Colonic mucosa (tissue), 4 donors: ENCODE measurements around the gene COPG1. TPM values are rescaled to one million over a fixed set of nuclear protein-coding genes. Genes with fewer than 3 reads are reported as not detected.

Source experiments
- DNase-seq: peaks from one replicate; pipeline ENCODE4 v3.0.0-alpha.2; 2020
- H3K27ac ChIP-seq: fragments of 200-600 bp; one replicate; pipeline ENCODE4 v1.8.0; 2021
- H3K27me3 ChIP-seq: fragments of 200-600 bp; one replicate; pipeline ENCODE4 v1.8.0; 2021
- H3K36me3 ChIP-seq: fragments of 200-600 bp; one replicate; pipeline ENCODE4 v1.8.0; 2021
- H3K4me1 ChIP-seq: fragments of 200-600 bp; one replicate; pipeline ENCODE4 v1.8.0; 2021; ENCODE audit warnings: mild to moderate bottlenecking
- H3K4me3 ChIP-seq: fragments of 200-600 bp; one replicate; pipeline ENCODE4 v1.8.0; 2021
- H3K9ac ChIP-seq, 2 donors: one replicate each; pipeline ENCODE4 v1.7.0; 2013; ENCODE audit warnings: control low read depth in 2 of 2, low read depth in 2 of 2, low read length in 2 of 2
- H3K9me3 ChIP-seq: fragments of 200-600 bp; one replicate; pipeline ENCODE4 v1.8.0; 2021
- intact Hi-C: fragments of 100-400 bp; cut with DNase I; formaldehyde crosslinking; loops from one replicate; pipeline ENCODE4 v1.14.1; 2022
- total RNA-seq, 2 donors: library from RNA; stranded (reverse); fragmentation: NEBNext Ultra II Directional in 1 of 2; extraction: Animal tissue kit (Norgen Biotek cat#: 25700) in 1 of 2; gene quantifications; one replicate each; pipeline ENCODE4 v1.2.1, GENCODE V29; 2021
- TF ChIP-seq, protein P1 (sequence below): fragments of 200-600 bp; IDR thresholded peaks from one replicate; pipeline ENCODE4 v1.8.0; 2022; ENCODE audit warnings: antibody characterized with exemption, mild to moderate bottlenecking
- donor health status: healthy.
- donor health status: DM: no; HTN: no; CAD: no.
- donor health status: DM: no; HTN: no; CAD: no.

Gene COPG1
- total RNA-seq, 2 donors from 2014 or later: 285 to 288 TPM

- intact Hi-C loops: no loop called here
- no peak for DNase-seq
- Histone ChIP-seq H3K27me3 (no peaks in the 10 kb centered on the region), H3K4me1 (no peaks in the 10 kb centered on the region), H3K36me3 (no peaks in the 10 kb centered on the region), H3K4me3 (no peak overlapping the region), H3K9ac (no peak overlapping the region), H3K27ac (no peak overlapping the region), H3K9me3 (no peaks in the 10 kb centered on the region)
- TF ChIP-seq, protein P1, sequence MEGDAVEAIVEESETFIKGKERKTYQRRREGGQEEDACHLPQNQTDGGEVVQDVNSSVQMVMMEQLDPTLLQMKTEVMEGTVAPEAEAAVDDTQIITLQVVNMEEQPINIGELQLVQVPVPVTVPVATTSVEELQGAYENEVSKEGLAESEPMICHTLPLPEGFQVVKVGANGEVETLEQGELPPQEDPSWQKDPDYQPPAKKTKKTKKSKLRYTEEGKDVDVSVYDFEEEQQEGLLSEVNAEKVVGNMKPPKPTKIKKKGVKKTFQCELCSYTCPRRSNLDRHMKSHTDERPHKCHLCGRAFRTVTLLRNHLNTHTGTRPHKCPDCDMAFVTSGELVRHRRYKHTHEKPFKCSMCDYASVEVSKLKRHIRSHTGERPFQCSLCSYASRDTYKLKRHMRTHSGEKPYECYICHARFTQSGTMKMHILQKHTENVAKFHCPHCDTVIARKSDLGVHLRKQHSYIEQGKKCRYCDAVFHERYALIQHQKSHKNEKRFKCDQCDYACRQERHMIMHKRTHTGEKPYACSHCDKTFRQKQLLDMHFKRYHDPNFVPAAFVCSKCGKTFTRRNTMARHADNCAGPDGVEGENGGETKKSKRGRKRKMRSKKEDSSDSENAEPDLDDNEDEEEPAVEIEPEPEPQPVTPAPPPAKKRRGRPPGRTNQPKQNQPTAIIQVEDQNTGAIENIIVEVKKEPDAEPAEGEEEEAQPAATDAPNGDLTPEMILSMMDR: no peak
These were observed 59.2 kb downstream of the COPG1 start for GRCh38 chr3:129308636-129309035.

GRCh38 chr3:129310111-129311011 is 61.0 kb downstream of the COPG1 start:
- H3K36me3 ChIP-seq: no peaks in the 10 kb centered on the region
- H3K27ac ChIP-seq: no peak overlapping the region
- TF ChIP-seq, protein P1: no peak
- no peak for DNase-seq
- H3K27me3 ChIP-seq: no peaks in the 10 kb centered on the region
- H3K4me1 ChIP-seq: no peaks in the 10 kb centered on the region
- H3K4me3 ChIP-seq: no peak overlapping the region
- no peaks in the 10 kb centered on the region for H3K9me3 ChIP-seq
- H3K9ac ChIP-seq: no peak overlapping the region
- intact Hi-C loops: no loop called here

DNA sequence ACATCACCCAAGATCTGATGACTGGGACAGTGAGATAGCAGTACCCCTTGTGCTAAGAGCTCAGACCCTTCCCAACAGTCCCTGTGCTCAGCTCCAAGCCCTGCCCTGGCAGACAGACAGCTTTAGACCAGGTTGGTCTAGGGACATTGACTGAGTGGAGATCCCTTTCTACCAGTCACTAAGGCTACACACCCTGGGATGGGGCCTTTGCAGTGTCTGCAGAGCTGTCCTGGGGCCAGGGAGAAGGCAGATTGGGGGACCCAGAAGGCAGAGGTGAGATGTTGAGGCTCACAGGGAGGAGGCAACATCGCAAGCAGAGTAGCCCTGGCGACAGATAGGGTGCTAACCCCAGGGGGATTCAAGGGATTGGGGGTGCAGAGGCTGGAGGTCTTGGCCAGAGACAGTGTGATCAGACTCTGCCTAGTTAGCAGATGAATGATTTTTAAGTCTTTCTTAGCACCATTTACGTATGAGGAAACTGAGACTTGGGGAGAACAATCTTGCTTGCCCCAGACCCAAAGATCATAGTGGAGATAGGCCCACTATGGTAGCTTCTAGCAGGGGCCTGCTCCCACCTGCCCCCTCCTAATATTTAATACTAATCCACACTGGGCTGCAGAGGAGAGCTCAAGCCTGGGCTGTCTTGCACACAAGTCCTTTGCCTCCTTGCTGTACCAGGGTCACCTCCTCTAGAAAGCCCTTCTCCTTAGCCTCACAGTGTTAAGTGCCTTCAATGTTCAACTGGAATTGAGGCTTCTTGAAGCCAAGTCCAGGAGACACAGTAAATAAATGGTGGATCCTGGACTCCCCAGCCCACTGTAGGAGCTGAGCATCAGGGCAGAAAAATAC is 61.9 kb downstream of the COPG1 start:
- Histone ChIP-seq H3K9ac (no peak overlapping the region), H3K4me3 (no peak overlapping the region), H3K27ac (no peak overlapping the region), H3K36me3 (no peaks in the 10 kb centered on the region), H3K27me3 (no peaks in the 10 kb centered on the region), H3K4me1 (no peaks in the 10 kb centered on the region), H3K9me3 (no peaks in the 10 kb centered on the region)
- intact Hi-C loops: no loop called here
- DNase-seq: no peak
- TF ChIP-seq, protein P1: no peak

- TF ChIP-seq, protein P1: no peak
- H3K27ac ChIP-seq: no peak overlapping the region
- no peak overlapping the region for H3K4me3 ChIP-seq
- no peak overlapping the region for H3K9ac ChIP-seq
- intact Hi-C loops: no loop called here
- no peak for DNase-seq
- no peaks in the 10 kb centered on the region for H3K4me1 ChIP-seq
- no peaks in the 10 kb centered on the region for H3K27me3 ChIP-seq
- H3K36me3 ChIP-seq: no peaks in the 10 kb centered on the region
- no peaks in the 10 kb centered on the region for H3K9me3 ChIP-seq
These were observed 62.7 kb downstream of the COPG1 start for GRCh38 chr3:129312021-129312639.

- intact Hi-C loops: no loop called here
- no peaks in the 10 kb centered on the region for H3K36me3 ChIP-seq
- H3K4me1 ChIP-seq: no peaks in the 10 kb centered on the region
- no peak overlapping the region for H3K9ac ChIP-seq
- no peak for DNase-seq
- TF ChIP-seq, protein P1: no peak
- no peaks in the 10 kb centered on the region for H3K27me3 ChIP-seq
- H3K27ac ChIP-seq: no peak overlapping the region
- no peak overlapping the region for H3K4me3 ChIP-seq
- no peaks in the 10 kb centered on the region for H3K9me3 ChIP-seq
These were observed 63.4 kb downstream of the COPG1 start for GRCh38 chr3:129312671-129313414.
